ENCODE measurements around the gene ADPGK. TPM values are rescaled to one million over a fixed set of nuclear protein-coding genes. Genes with fewer than 3 reads are reported as not detected.

Gene ADPGK
- total RNA-seq, 4 donors from 2014 or later: 31.7 to 87.2 (median 53.4) TPM

GRCh38 chr15:72824781-72825180, 41.2 kb upstream of the ADPGK start:
- H3K27ac ChIP-seq: no peak overlapping the region
- no peaks in the 10 kb centered on the region for H3K36me3 ChIP-seq
- no peaks in the 10 kb centered on the region for H3K9me3 ChIP-seq
- in situ Hi-C loops (cut with MboI; ENCODE audit: low pct_ligation_motif_present in 1 of 4, low pct_unique_long_range_greater_than_20kb in 1 of 4, low sequenced_read_pairs in 3 of 4): no loop called here
- WGBS, 2 donors (ENCODE audit: low coverage in 1 of 2): 89% methylated on average over 7 of the region's 7 CpGs; no CpG with 5 or more reads in 1 of the 2 donors
- no peak for DNase-seq
- intact Hi-C loops (cut with DNase I; ENCODE audit: low total_unique reads): no loop called here
- no peak for TF ChIP-seq CTCF (IDR thresholded peaks at IDR 0.05)
- TF ChIP-seq EP300 (IDR thresholded peaks at IDR 0.05; ENCODE audit: low read depth): no peak
- TF ChIP-seq POLR2A (IDR thresholded peaks at IDR 0.05): no peak
- no peak for TF ChIP-seq POLR2AphosphoS5 (IDR thresholded peaks at IDR 0.05)
- no peaks in the 10 kb centered on the region for H3K4me1 ChIP-seq
- no peaks in the 10 kb centered on the region for H3K27me3 ChIP-seq
- no peak overlapping the region for H3K4me3 ChIP-seq

DNA sequence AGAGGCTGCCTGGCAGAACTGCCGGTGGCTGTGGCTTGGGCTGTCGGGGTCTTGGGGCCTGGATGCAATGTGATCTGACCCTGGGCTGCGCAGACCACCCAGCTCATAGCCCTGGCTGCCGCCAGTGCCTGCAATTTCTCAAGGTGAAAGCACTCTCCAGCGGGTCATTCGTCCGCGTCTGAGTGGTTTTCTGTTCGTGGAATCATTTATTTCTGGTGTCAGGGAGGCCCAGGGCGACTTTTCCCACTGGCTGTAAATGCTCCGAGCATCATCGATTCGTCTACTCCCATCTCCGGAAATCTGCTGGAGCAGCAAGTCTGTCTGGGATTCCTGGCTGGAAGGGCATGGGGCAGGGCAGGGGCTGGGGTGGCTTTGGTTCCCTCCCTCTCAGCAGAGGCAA, 40.6 kb upstream of the ADPGK start:
- H3K27ac ChIP-seq: no peak overlapping the region
- WGBS, 2 donors (ENCODE audit: low coverage in 1 of 2): 79% methylated on average over 14 of the region's 14 CpGs; no CpG with 5 or more reads in 1 of the 2 donors
- no peaks in the 10 kb centered on the region for H3K4me1 ChIP-seq
- no peak overlapping the region for H3K4me3 ChIP-seq
- no peak for DNase-seq
- TF ChIP-seq POLR2AphosphoS5 (IDR thresholded peaks at IDR 0.05) (no peak), CTCF (IDR thresholded peaks at IDR 0.05) (no peak), EP300 (IDR thresholded peaks at IDR 0.05; ENCODE audit: low read depth) (no peak), POLR2A (IDR thresholded peaks at IDR 0.05) (no peak)
- H3K9me3 ChIP-seq: no peaks in the 10 kb centered on the region
- no peaks in the 10 kb centered on the region for H3K36me3 ChIP-seq
- H3K27me3 ChIP-seq: no peaks in the 10 kb centered on the region
- intact Hi-C loops (cut with DNase I; ENCODE audit: low total_unique reads) (no loop called here), in situ Hi-C loops (cut with MboI; ENCODE audit: low pct_ligation_motif_present in 1 of 4, low pct_unique_long_range_greater_than_20kb in 1 of 4, low sequenced_read_pairs in 3 of 4) (no loop called here)

- Histone ChIP-seq H3K27me3 (no peaks in the 10 kb centered on the region), H3K4me3 (no peak overlapping the region), H3K9me3 (no peaks in the 10 kb centered on the region), H3K4me1 (no peaks in the 10 kb centered on the region), H3K27ac (no peak overlapping the region), H3K36me3 (no peaks in the 10 kb centered on the region)
- WGBS, 2 donors (ENCODE audit: low coverage in 1 of 2): 78 to 87% methylated on average over 4 of the region's 4 CpGs
- TF ChIP-seq CTCF (IDR thresholded peaks at IDR 0.05) (no peak), POLR2A (IDR thresholded peaks at IDR 0.05) (no peak), POLR2AphosphoS5 (IDR thresholded peaks at IDR 0.05) (no peak), EP300 (IDR thresholded peaks at IDR 0.05; ENCODE audit: low read depth) (no peak)
- DNase-seq: no peak
- in situ Hi-C loops (cut with MboI; ENCODE audit: low pct_ligation_motif_present in 1 of 4, low pct_unique_long_range_greater_than_20kb in 1 of 4, low sequenced_read_pairs in 3 of 4) (no loop called here), intact Hi-C loops (cut with DNase I; ENCODE audit: low total_unique reads) (no loop called here)
Observed at GRCh38 chr15:72820278-72820677, 36.7 kb upstream of the ADPGK start.

DNA sequence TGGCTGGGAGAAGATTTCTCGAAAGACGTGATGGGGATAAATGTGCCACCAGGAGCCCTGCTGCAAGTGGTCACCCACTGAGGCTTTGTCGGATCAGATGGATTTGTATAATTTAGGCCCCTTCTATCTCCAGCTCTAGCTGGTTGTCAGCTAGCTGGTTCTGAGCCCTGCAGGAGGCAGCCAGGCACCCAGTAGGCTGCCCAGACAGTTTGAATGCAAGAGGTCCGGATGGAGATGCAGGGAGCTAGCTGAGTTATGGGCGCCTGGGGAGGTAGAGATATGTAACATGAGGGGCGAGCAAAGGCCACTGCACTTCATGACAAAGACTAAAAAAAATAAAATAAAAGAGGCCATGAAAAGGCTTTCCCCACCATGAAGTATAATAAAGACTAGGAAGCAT, 35.1 kb upstream of the ADPGK start:
- WGBS, 2 donors (ENCODE audit: low coverage in 1 of 2): 83 to 88% methylated on average over 1 to 6 of the region's 6 CpGs
- Histone ChIP-seq H3K27ac (no peak overlapping the region), H3K9me3 (no peaks in the 10 kb centered on the region), H3K4me3 (no peak overlapping the region), H3K4me1 (no peaks in the 10 kb centered on the region), H3K27me3 (no peaks in the 10 kb centered on the region), H3K36me3 (no peaks in the 10 kb centered on the region)
- in situ Hi-C loops (cut with MboI; ENCODE audit: low pct_ligation_motif_present in 1 of 4, low pct_unique_long_range_greater_than_20kb in 1 of 4, low sequenced_read_pairs in 3 of 4) (no loop called here), intact Hi-C loops (cut with DNase I; ENCODE audit: low total_unique reads) (no loop called here)
- DNase-seq: no peak
- no peak for TF ChIP-seq EP300 (IDR thresholded peaks at IDR 0.05; ENCODE audit: low read depth)
- no peak for TF ChIP-seq POLR2A (IDR thresholded peaks at IDR 0.05)
- TF ChIP-seq POLR2AphosphoS5 (IDR thresholded peaks at IDR 0.05): no peak
- no peak for TF ChIP-seq CTCF (IDR thresholded peaks at IDR 0.05)

Measured in transverse colon (tissue), 4 donors.